HEK293T (cell line): Measurements from ENCODE around the gene PEDS1.
"Not testable (repeated sequence)": the region's sequence is repeated elsewhere in the genome, so short reads cannot be mapped to it uniquely, and the experiment has no call there.

Experiments
- CTCF ChIA-PET: fragments of 350-600 bp; formaldehyde crosslinking; extraction: SDS; loops from one replicate; lab custom pipeline; 2021; ENCODE audit warnings: antibody characterized with exemption, inconsistent platforms; lab: Yijun Ruan, JAX
- POLR2A ChIA-PET: fragments of 350-600 bp; formaldehyde crosslinking; extraction: SDS; loops from one replicate; lab custom pipeline; 2020; ENCODE audit warnings: antibody characterized with exemption, inconsistent platforms; lab: Yijun Ruan, JAX
- DNase-seq: peaks from one replicate; pipeline ENCODE4 v3.0.0; 2012; ENCODE audit warnings: mixed read lengths; ENCODE audit errors: extremely low spot score
- ARNT ChIP-seq: fragments of 450-650 bp; IDR thresholded peaks from 2 replicates; pipeline ENCODE4 v1.6.1; 2017; ENCODE audit warnings: mild to moderate bottlenecking
- BHLHE40 ChIP-seq: fragments of 450-650 bp; IDR thresholded peaks from 2 replicates; pipeline ENCODE4 v1.6.1; 2016; ENCODE audit warnings: mild to moderate bottlenecking, moderate library complexity, borderline replicate concordance
- CTBP1 ChIP-seq: fragments of 450-650 bp; IDR thresholded peaks from 2 replicates; pipeline ENCODE4 v1.6.1; 2016; ENCODE audit warnings: borderline replicate concordance
- ELF4 ChIP-seq: fragments of 450-650 bp; IDR thresholded peaks from 2 replicates; pipeline ENCODE4 v1.6.1; 2017; ENCODE audit warnings: antibody characterized with exemption
- FOXA1 ChIP-seq: fragments of 450-650 bp; IDR thresholded peaks from 2 replicates; pipeline ENCODE4 v1.6.1; 2016; ENCODE audit warnings: mild to moderate bottlenecking
- FOXK2 ChIP-seq: fragments of 450-650 bp; IDR thresholded peaks from 2 replicates; pipeline ENCODE4 v1.6.1; 2016; ENCODE audit warnings: mild to moderate bottlenecking
- FOXM1 ChIP-seq: fragments of 450-650 bp; IDR thresholded peaks from 2 replicates; pipeline ENCODE4 v1.6.1; 2017; ENCODE audit warnings: mild to moderate bottlenecking, borderline replicate concordance
- HDGF ChIP-seq: fragments of 450-650 bp; IDR thresholded peaks from 2 replicates; pipeline ENCODE4 v1.6.1; 2017; ENCODE audit warnings: antibody characterized with exemption, borderline replicate concordance
- L3MBTL2 ChIP-seq: fragments of 450-650 bp; conservative IDR thresholded peaks from 2 replicates; pipeline ENCODE4 v1.6.1; 2016; ENCODE audit warnings: mild to moderate bottlenecking
- LEF1 ChIP-seq: fragments of 450-650 bp; IDR thresholded peaks from 2 replicates; pipeline ENCODE4 v1.6.1; 2017; ENCODE audit warnings: mild to moderate bottlenecking, borderline replicate concordance
- NFRKB ChIP-seq: fragments of 450-650 bp; IDR thresholded peaks from 2 replicates; pipeline ENCODE4 v1.6.1; 2016; ENCODE audit warnings: mild to moderate bottlenecking, moderate library complexity
- SP1 ChIP-seq: fragments of 450-650 bp; IDR thresholded peaks from 2 replicates; pipeline ENCODE4 v1.6.1; 2017
- SUZ12 ChIP-seq: fragments of 450-650 bp; IDR thresholded peaks from 2 replicates; pipeline ENCODE4 v1.6.1; 2016; ENCODE audit warnings: mild to moderate bottlenecking
- TARDBP ChIP-seq: fragments of 450-650 bp; IDR thresholded peaks from 2 replicates; pipeline ENCODE4 v1.6.1; 2016
- ZNF384 ChIP-seq: fragments of 450-650 bp; IDR thresholded peaks from 2 replicates; pipeline ENCODE4 v1.6.1; 2016
- TF ChIP-seq, protein P1 (sequence below): fragments of 450-650 bp; IDR thresholded peaks from 2 replicates; pipeline ENCODE4 v1.6.1; 2016

PEDS1 gene

DNA sequence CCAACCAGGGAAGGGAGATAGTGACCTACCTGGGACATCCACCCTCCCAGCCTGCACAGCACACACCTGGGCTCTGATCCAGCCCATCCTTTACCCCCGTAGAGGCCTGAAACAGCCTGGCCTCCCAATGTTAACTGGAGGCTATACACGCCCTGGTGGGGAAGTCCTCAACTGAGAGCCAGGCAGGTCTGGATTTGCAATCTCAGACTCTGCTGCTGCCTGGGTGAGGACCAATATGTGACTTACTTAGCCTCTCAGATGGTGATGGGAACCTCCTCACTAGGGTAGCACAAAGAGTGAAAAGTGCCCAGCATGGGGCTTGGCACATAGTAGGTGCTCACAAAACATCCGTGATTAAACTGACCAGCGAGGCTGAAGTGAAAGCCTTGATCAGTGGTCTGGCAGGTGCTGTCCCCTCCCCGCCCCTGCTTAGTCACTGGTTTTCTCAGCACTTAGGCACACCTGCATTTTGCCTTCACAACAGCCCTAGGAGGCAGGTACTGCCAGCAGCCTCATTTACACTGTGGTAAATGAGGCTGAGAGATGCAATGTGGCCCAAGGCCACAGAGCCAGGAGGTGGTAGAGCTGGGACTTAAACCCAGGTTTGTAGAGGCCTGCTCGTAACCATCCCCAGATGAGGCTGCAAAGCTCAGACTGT is 12.4 kb downstream of the PEDS1 start:
- TF ChIP-seq BHLHE40: no peak
- TF ChIP-seq LEF1: no peak
- TF ChIP-seq, protein P1, sequence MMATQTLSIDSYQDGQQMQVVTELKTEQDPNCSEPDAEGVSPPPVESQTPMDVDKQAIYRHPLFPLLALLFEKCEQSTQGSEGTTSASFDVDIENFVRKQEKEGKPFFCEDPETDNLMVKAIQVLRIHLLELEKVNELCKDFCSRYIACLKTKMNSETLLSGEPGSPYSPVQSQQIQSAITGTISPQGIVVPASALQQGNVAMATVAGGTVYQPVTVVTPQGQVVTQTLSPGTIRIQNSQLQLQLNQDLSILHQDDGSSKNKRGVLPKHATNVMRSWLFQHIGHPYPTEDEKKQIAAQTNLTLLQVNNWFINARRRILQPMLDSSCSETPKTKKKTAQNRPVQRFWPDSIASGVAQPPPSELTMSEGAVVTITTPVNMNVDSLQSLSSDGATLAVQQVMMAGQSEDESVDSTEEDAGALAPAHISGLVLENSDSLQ: no peak
- ChIA-PET CTCF (no interaction called here), POLR2A (interaction anchor here (1.7 to 2.6 kb wide), 2 partner anchors 12 to 25 kb away, joined by 5 to 9 read pairs; no protein-coding TSS in a partner anchor)
- DNase-seq: no peak

DNA sequence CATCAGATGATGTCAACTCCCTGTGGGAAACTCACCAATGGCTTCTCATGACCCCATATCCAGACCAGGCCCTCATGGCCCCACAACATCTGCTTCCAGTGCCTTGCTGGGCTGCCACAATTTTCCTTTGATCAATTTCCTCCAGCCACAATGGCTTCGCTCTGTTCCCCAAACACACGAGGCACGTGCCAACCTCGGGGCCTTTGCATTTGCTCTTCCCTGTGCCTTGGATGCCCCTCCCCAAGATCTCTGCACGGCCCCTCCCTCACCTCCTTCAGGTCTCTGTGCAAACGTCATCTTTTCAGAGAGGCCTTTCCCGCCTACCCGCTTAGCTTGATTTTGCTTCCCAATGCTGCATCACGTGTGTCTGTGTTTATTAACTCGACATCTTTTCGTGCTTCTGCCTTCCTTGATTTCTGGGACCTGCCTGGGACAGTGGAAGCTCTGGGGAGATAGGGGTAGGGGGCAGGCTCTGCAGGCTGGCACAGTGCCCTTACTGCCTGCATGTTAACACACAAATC is 13.1 kb downstream of the PEDS1 start:
- ChIA-PET POLR2A (interaction anchor here (1.0 to 1.8 kb wide), 3 partner anchors 12 to 25 kb away, joined by 4 to 5 read pairs (median 5); no protein-coding TSS in a partner anchor), CTCF (no interaction called here)
- DNase-seq: no peak
- TF ChIP-seq ARNT (no peak), FOXK2 (no peak), SUZ12 (no peak), NFRKB (no peak), FOXA1 (no peak), TARDBP (no peak), ELF4 (no peak), LEF1 (no peak), SP1 (no peak), FOXM1 (no peak), ZNF384 (no peak), HDGF (no peak), BHLHE40 (no peak), L3MBTL2 (no peak), CTBP1 (no peak)
- TF ChIP-seq, protein P1: no peak

DNA sequence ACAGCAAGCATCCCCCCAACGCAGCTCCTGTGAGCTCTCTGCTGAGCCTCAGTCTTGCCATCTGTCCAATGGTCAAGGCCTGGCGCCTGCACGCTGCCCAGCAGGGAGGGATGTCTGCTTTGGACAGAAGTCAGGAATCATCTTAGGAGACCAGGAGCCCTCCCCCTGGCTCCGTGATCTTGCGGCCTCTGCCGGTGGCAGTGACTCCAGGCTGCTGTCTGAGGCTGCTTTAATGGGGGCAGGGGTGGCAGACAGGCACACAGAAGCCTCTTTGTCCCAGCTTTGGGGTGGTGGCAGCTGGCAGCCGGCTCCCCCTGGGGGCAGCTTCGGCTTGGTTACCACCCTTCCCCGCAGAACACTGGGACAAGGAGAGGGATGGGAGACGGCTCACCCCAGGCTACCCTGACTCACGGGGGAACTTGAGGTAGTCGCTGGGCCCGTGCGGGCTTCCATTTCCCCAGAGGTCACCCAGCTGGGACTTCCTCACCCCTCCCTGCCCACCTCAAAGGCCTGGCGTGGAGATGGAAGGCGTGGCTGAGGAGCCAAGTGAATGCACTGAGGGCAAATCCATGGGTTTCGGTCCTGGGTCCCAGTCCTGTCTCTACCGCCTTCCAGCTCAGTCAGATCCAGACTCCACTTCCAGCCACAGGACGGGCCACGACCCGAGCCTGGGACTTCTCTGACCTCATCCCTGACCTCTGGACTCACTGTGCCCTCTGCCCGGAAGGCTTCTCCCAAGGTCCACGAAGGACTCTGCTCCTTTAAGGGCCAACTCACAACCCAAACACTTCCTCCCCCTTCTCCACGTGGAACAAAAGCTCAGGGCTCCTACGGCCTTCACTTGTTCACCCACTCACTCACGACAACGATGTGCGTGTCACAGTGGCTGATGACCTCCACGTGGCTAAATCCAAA is 14.8 kb downstream of the PEDS1 start:
- TF ChIP-seq CTBP1: no peak
- no peak for TF ChIP-seq FOXM1
- TF ChIP-seq ELF4: no peak
- TF ChIP-seq BHLHE40: no peak
- no peak for TF ChIP-seq L3MBTL2
- TF ChIP-seq LEF1: no peak
- TF ChIP-seq NFRKB: no peak
- TF ChIP-seq FOXK2: no peak
- TF ChIP-seq HDGF: no peak
- no peak for TF ChIP-seq ARNT
- TF ChIP-seq, protein P1: no peak
- no peak for TF ChIP-seq TARDBP
- DNase-seq: no peak
- POLR2A ChIA-PET: interaction anchor here (1.2 to 1.8 kb wide), 2 partner anchors 23 to 33 kb away, joined by 3 to 5 read pairs; no protein-coding TSS in a partner anchor
- CTCF ChIA-PET: interaction anchor here (0.6 kb wide), 1 partner anchor 32 kb away, joined by 5 read pairs; no protein-coding TSS in a partner anchor

DNA sequence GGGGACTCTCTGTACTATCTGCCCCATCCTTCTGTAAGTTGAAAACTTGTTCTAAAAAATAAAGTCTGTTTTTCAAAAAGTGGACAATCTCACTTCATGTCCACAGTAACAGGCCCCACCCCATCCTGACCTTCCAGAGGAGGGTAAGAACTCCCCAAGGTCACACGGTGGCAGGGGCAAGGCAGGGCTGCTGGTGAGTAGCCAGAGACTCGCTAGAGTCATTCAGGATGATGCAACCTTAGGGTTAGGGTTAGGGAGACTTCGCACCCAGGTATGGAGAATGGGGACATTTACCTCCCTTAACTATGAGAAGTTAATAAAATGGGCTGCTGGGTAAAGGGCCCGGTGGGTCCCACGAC is 15.4 kb downstream of the PEDS1 start:
- DNase-seq: no peak
- ChIA-PET CTCF (interaction anchor here (0.6 kb wide), 1 partner anchor 33 kb away, joined by 5 read pairs; no protein-coding TSS in a partner anchor), POLR2A (no interaction called here)
- TF ChIP-seq HDGF (no peak), L3MBTL2 (no peak), NFRKB (no peak), SP1 (no peak), ELF4 (no peak), TARDBP (no peak), FOXA1 (no peak), ZNF384 (no peak), LEF1 (no peak), CTBP1 (no peak)

DNA sequence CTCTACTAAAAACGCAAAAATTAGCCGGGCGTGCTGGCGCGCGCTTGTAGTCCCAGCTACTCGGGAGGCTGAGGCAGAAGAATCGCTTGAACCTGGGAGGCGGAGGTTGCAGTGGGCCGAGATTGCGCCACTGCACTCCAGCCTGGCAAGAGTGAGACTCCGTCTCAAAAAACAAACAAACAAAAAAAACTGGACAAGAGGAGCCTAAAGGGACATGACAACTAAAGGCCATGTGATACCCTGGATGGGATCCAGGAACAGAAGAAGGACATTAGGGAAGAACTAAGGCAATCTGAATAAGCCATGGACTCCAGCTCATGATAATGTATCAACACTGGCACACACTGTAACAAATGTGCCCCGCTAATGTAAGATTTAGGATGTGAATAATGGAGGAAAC is 15.8 kb downstream of the PEDS1 start:
- CTCF ChIA-PET, DNase-seq: not testable (repeated sequence)
- POLR2A ChIA-PET: interaction anchor here (1.1 kb wide), 1 partner anchor 22 kb away, joined by 3 read pairs; no protein-coding TSS in a partner anchor
